ENCODE data around the gene IRX1. TPM values are rescaled to one million over a fixed set of nuclear protein-coding genes. Genes with fewer than 3 reads are reported as not detected.

IRX1 gene
- not detected for total RNA-seq

GRCh38 chr5:3595006-3595961 is at the start of gene IRX1:
IRX1 (plus strand) TSS chr5:3595832; CDS start chr5:3596106, 274 bp downstream.
- DNase-seq (no peak), ATAC-seq (no peak)
- ChIA-PET POLR2A (no interaction called here), CTCF (no interaction called here)
- H3K9me3 Mint-ChIP-seq (ENCODE audit: insufficient read depth) = peaks cover 3% of the 10 kb centered on the region
- H3K27ac Mint-ChIP-seq = no peak within 1 kb of the TSS
- peaks cover 61% of the 10 kb centered on the region for H3K27me3 Mint-ChIP-seq (ENCODE audit: low read depth)
- H3K4me3 Mint-ChIP-seq = peak within 1 kb of the TSS; percentile 15
- H3K4me1 Mint-ChIP-seq (ENCODE audit: low read depth) = peaks cover 2% of the 10 kb centered on the region
- peaks cover 19% of the 10 kb centered on the region for H3K36me3 Mint-ChIP-seq (ENCODE audit: low read depth)

- Mint-ChIP-seq H3K27ac (no peak overlapping the region), H3K4me1 (ENCODE audit: low read depth) (no peaks in the 10 kb centered on the region), H3K9me3 (ENCODE audit: insufficient read depth) (no peaks in the 10 kb centered on the region), H3K36me3 (ENCODE audit: low read depth) (no peaks in the 10 kb centered on the region), H3K27me3 (ENCODE audit: low read depth) (no peaks in the 10 kb centered on the region), H3K4me3 (no peak overlapping the region)
- DNase-seq (no peak), ATAC-seq (no peak)
- ChIA-PET POLR2A (no interaction called here), CTCF (no interaction called here)
Measured at GRCh38 chr5:3546028-3546427, 49.6 kb upstream of the IRX1 start.

GRCh38 chr5:3564116-3564515 is 31.5 kb upstream of the IRX1 start:
- Mint-ChIP-seq H3K4me1 (ENCODE audit: low read depth) (no peaks in the 10 kb centered on the region), H3K36me3 (ENCODE audit: low read depth) (no peaks in the 10 kb centered on the region), H3K4me3 (no peak overlapping the region), H3K27ac (no peak overlapping the region), H3K9me3 (ENCODE audit: insufficient read depth) (no peaks in the 10 kb centered on the region), H3K27me3 (ENCODE audit: low read depth) (no peaks in the 10 kb centered on the region)
- POLR2A ChIA-PET = no interaction called here
- DNase-seq (no peak), ATAC-seq (no peak)
- CTCF ChIA-PET = no interaction called here

GRCh38 chr5:3564827-3565518 is 30.7 kb upstream of the IRX1 start:
- H3K4me3 Mint-ChIP-seq = no peak overlapping the region
- no peaks in the 10 kb centered on the region for H3K27me3 Mint-ChIP-seq (ENCODE audit: low read depth)
- POLR2A ChIA-PET = no interaction called here
- ATAC-seq (no peak), DNase-seq (no peak)
- no peaks in the 10 kb centered on the region for H3K4me1 Mint-ChIP-seq (ENCODE audit: low read depth)
- H3K27ac Mint-ChIP-seq = no peak overlapping the region
- CTCF ChIA-PET = no interaction called here
- no peaks in the 10 kb centered on the region for H3K9me3 Mint-ChIP-seq (ENCODE audit: insufficient read depth)
- no peaks in the 10 kb centered on the region for H3K36me3 Mint-ChIP-seq (ENCODE audit: low read depth)

- H3K27me3 Mint-ChIP-seq (ENCODE audit: low read depth) = peaks cover 12% of the 10 kb centered on the region
Measured at GRCh38 chr5:3584724-3585531, 10.7 kb upstream of the IRX1 start.

GRCh38 chr5:3590161-3590966 is 5.3 kb upstream of the IRX1 start:
- Mint-ChIP-seq H3K27ac (no peak overlapping the region), H3K4me3 (no peak overlapping the region), H3K9me3 (ENCODE audit: insufficient read depth) (no peaks in the 10 kb centered on the region), H3K36me3 (ENCODE audit: low read depth) (peaks cover 10% of the 10 kb centered on the region), H3K27me3 (ENCODE audit: low read depth) (peaks cover 45% of the 10 kb centered on the region), H3K4me1 (ENCODE audit: low read depth) (no peaks in the 10 kb centered on the region)
- no peak for DNase-seq
- no peak for ATAC-seq
- ChIA-PET CTCF (no interaction called here), POLR2A (no interaction called here)

More at GRCh38 chr5:3584724-3585531, 10.7 kb upstream of the IRX1 start:
- Mint-ChIP-seq H3K4me1 (ENCODE audit: low read depth) (no peaks in the 10 kb centered on the region), H3K4me3 (no peak overlapping the region), H3K36me3 (ENCODE audit: low read depth) (no peaks in the 10 kb centered on the region), H3K27ac (no peak overlapping the region), H3K9me3 (ENCODE audit: insufficient read depth) (no peaks in the 10 kb centered on the region)
- CTCF ChIA-PET = no interaction called here
- ATAC-seq (no peak), DNase-seq (no peak)
- POLR2A ChIA-PET = no interaction called here

- peaks cover 46% of the 10 kb centered on the region for H3K27me3 Mint-ChIP-seq (ENCODE audit: low read depth)
- H3K27ac Mint-ChIP-seq = no peak overlapping the region
- ATAC-seq = no peak
- no peaks in the 10 kb centered on the region for H3K4me1 Mint-ChIP-seq (ENCODE audit: low read depth)
- ChIA-PET POLR2A (no interaction called here), CTCF (no interaction called here)
- peaks cover 10% of the 10 kb centered on the region for H3K36me3 Mint-ChIP-seq (ENCODE audit: low read depth)
- no peak overlapping the region for H3K4me3 Mint-ChIP-seq
- DNase-seq = no peak
- no peaks in the 10 kb centered on the region for H3K9me3 Mint-ChIP-seq (ENCODE audit: insufficient read depth)
Measured at GRCh38 chr5:3590967-3591900, 4.4 kb upstream of the IRX1 start.

- Mint-ChIP-seq H3K4me1 (ENCODE audit: low read depth) (peaks cover 2% of the 10 kb centered on the region), H3K27me3 (ENCODE audit: low read depth) (peaks cover 52% of the 10 kb centered on the region)
- DNase-seq = no peak
Measured at GRCh38 chr5:3592298-3592697, 3.3 kb upstream of the IRX1 start.

GRCh38 chr5:3593771-3594509 is 1.7 kb upstream of the IRX1 start:
- CTCF ChIA-PET = interaction anchor here (1.1 kb wide), 1 partner anchor 9 kb away, joined by 3 read pairs; no protein-coding TSS in a partner anchor
- H3K4me3 Mint-ChIP-seq = peak overlapping the region; percentile 9

More at GRCh38 chr5:3592298-3592697, 3.3 kb upstream of the IRX1 start:
- H3K9me3 Mint-ChIP-seq (ENCODE audit: insufficient read depth) = no peaks in the 10 kb centered on the region
- POLR2A ChIA-PET = interaction anchor here (0.6 kb wide), 1 partner anchor 483 kb away, joined by 3 read pairs; no protein-coding TSS in a partner anchor
- H3K36me3 Mint-ChIP-seq (ENCODE audit: low read depth) = peaks cover 15% of the 10 kb centered on the region
- ATAC-seq = no peak
- H3K27ac Mint-ChIP-seq = no peak overlapping the region
- CTCF ChIA-PET = no interaction called here
- no peak overlapping the region for H3K4me3 Mint-ChIP-seq

GRCh38 chr5:3594510-3595005 is 1.1 kb upstream of the IRX1 start:
- DNase-seq (no peak), ATAC-seq (no peak)
- Mint-ChIP-seq H3K4me1 (ENCODE audit: low read depth) (peaks cover 2% of the 10 kb centered on the region), H3K4me3 (no peak overlapping the region), H3K9me3 (ENCODE audit: insufficient read depth) (peaks cover 3% of the 10 kb centered on the region), H3K27ac (peak overlapping the region; percentile 63), H3K27me3 (ENCODE audit: low read depth) (peaks cover 65% of the 10 kb centered on the region), H3K36me3 (ENCODE audit: low read depth) (peaks cover 19% of the 10 kb centered on the region)
- ChIA-PET POLR2A (no interaction called here), CTCF (no interaction called here)

More at GRCh38 chr5:3593771-3594509, 1.7 kb upstream of the IRX1 start:
- Mint-ChIP-seq H3K36me3 (ENCODE audit: low read depth) (peaks cover 15% of the 10 kb centered on the region), H3K9me3 (ENCODE audit: insufficient read depth) (no peaks in the 10 kb centered on the region), H3K4me1 (ENCODE audit: low read depth) (peaks cover 2% of the 10 kb centered on the region), H3K27me3 (ENCODE audit: low read depth) (peaks cover 65% of the 10 kb centered on the region), H3K27ac (peak overlapping the region; percentile 63)
- POLR2A ChIA-PET = no interaction called here
- DNase-seq (no peak), ATAC-seq (no peak)

All from activated CD8-positive, alpha-beta T cell treated with anti-CD3 and anti-CD28 coated beads, Interleukin-2, amount 10 ng/mL, durations not matched to agents 7 days and 5 days (primary cell).